Liver (tissue), 9 donors: Measurements from ENCODE around the gene LSM12. TPM values are rescaled to one million over a fixed set of nuclear protein-coding genes. Genes with fewer than 3 reads are reported as not detected.

Source experiments
- DNase-seq: peaks from one replicate; pipeline ENCODE4 v3.0.0-alpha.2; 2017; ENCODE audit warnings: low spot score
- H3K27ac ChIP-seq, 2 donors: one replicate each; pipeline ENCODE4 v1.7.0; 2013; ENCODE audit warnings: inconsistent platforms in 2 of 2, low read length in 2 of 2, control low read depth in 1 of 2, low read depth in 1 of 2, mild to moderate bottlenecking in 1 of 2
- H3K27me3 ChIP-seq, 4 donors: one replicate each; pipeline versions ENCODE4 v1.6.1 to v1.7.0; 2013; ENCODE audit warnings: low read length in 3 of 4, inconsistent platforms in 1 of 4, mild to moderate bottlenecking in 1 of 4, moderate library complexity in 1 of 4; ENCODE audit not compliant: control insufficient read depth in 4 of 4, insufficient read depth in 4 of 4
- H3K36me3 ChIP-seq, 4 donors: one replicate each; pipeline versions ENCODE4 v1.6.1 to v1.7.0; 2013; ENCODE audit warnings: low read length in 3 of 4, mild to moderate bottlenecking in 3 of 4, low read depth in 1 of 4, moderate library complexity in 1 of 4; ENCODE audit not compliant: control insufficient read depth in 4 of 4, insufficient read depth in 3 of 4
- H3K4me1 ChIP-seq, 4 donors: one replicate each; pipeline versions ENCODE4 v1.6.1 to v1.7.0; 2013; ENCODE audit warnings: low read length in 3 of 4, mild to moderate bottlenecking in 3 of 4, moderate library complexity in 1 of 4; ENCODE audit not compliant: control insufficient read depth in 4 of 4, insufficient read depth in 4 of 4
- H3K4me3 ChIP-seq, 3 donors: one replicate each; pipeline versions ENCODE4 v1.6.1 to v1.7.0; 2013; ENCODE audit warnings: low read length in 3 of 3, control low read depth in 1 of 3, low read depth in 1 of 3, mild to moderate bottlenecking in 1 of 3
- H3K9ac ChIP-seq, 2 donors: one replicate each; pipeline ENCODE4 v1.7.0; 2013; ENCODE audit warnings: low read length in 2 of 2, mild to moderate bottlenecking in 2 of 2, moderate library complexity in 2 of 2, control low read depth in 1 of 2, low read depth in 1 of 2
- H3K9me3 ChIP-seq, 4 donors: one replicate each; pipeline versions ENCODE4 v1.6.1 to v1.7.0; 2013; ENCODE audit warnings: low read length in 3 of 4; ENCODE audit not compliant: control insufficient read depth in 4 of 4
- EGR1 ChIP-seq, 2 donors: IDR thresholded peaks; 2 replicates each; pipeline ENCODE4 v1.6.1; 2016 to 2018; ENCODE audit warnings: antibody characterized with exemption in 2 of 2, low read depth in 2 of 2
- FOXA1 ChIP-seq: IDR thresholded peaks from 2 replicates; pipeline ENCODE4 v1.6.1; 2016; ENCODE audit warnings: antibody characterized with exemption
- FOXA2 ChIP-seq: IDR thresholded peaks from 2 replicates; pipeline ENCODE4 v1.6.1; 2016; ENCODE audit warnings: antibody characterized with exemption
- GABPA ChIP-seq, 2 donors: IDR thresholded peaks in 1 of 2; conservative IDR thresholded peaks in 1 of 2; 2 replicates each; pipeline ENCODE4 v1.6.1; 2016; ENCODE audit warnings: antibody characterized with exemption in 2 of 2, mild to moderate bottlenecking in 1 of 2, moderate library complexity in 1 of 2
- HNF4A ChIP-seq, 2 donors: conservative IDR thresholded peaks; 2 replicates each; pipeline ENCODE4 v1.6.1; 2016; ENCODE audit warnings: antibody characterized with exemption in 2 of 2, mild to moderate bottlenecking in 2 of 2
- HNF4G ChIP-seq: IDR thresholded peaks from 2 replicates; pipeline ENCODE4 v1.6.1; 2016; ENCODE audit warnings: antibody characterized with exemption
- NR2F2 ChIP-seq: IDR thresholded peaks from 2 replicates; pipeline ENCODE4 v1.6.1; 2016; ENCODE audit warnings: antibody characterized with exemption
- RAD21 ChIP-seq, 2 donors: IDR thresholded peaks; 2 replicates each; pipeline ENCODE4 v1.6.1; 2016; ENCODE audit warnings: antibody characterized with exemption in 2 of 2, mild to moderate bottlenecking in 2 of 2
- RXRA ChIP-seq, 2 donors: IDR thresholded peaks; 2 replicates each; pipeline ENCODE4 v1.6.1; 2017 to 2018; ENCODE audit warnings: antibody characterized with exemption in 2 of 2, mild to moderate bottlenecking in 1 of 2
- SP1 ChIP-seq: IDR thresholded peaks from 2 replicates; pipeline ENCODE4 v1.6.1; 2018; ENCODE audit warnings: antibody characterized with exemption, mild to moderate bottlenecking
- TAF1 ChIP-seq: conservative IDR thresholded peaks from 2 replicates; pipeline ENCODE4 v1.6.1; 2016; ENCODE audit warnings: antibody characterized with exemption, mild to moderate bottlenecking
- YY1 ChIP-seq: IDR thresholded peaks from 2 replicates; pipeline ENCODE4 v1.6.1; 2016; ENCODE audit warnings: antibody characterized with exemption, mild to moderate bottlenecking
- WGBS: extraction: QIAGEN DNeasy Blood & Tissue Kit; methylation state at CpG from one replicate; pipeline ENCODE4 v1.1.7; 2013; 5-methylcytosine and 5-hydroxymethylcytosine counted together
- polyA plus RNA-seq, 2 donors: library from polyadenylated mRNA; stranded (reverse) in 1 of 2; unstranded in 1 of 2; fragments of 200-250 nt in 1 of 2; fragments of >200 nt in 1 of 2; fragmentation: Nextera tagmentation in 1 of 2; extraction: Ambion mirVana in 1 of 2; gene quantifications; one replicate each; pipeline versions ENCODE4 v1.2.1 to v1.2.3, GENCODE V29; 2013 to 2015
- total RNA-seq, 2 donors: library from RNA; depleted of rRNA; stranded (reverse); fragments of >200 nt; gene quantifications; one replicate each; pipeline ENCODE4 v1.2.3, GENCODE V29; 2014
- TF ChIP-seq, protein P1 (sequence below): IDR thresholded peaks from 2 replicates; pipeline ENCODE4 v1.6.1; 2016; ENCODE audit warnings: antibody characterized with exemption
- TF ChIP-seq, protein P2 (sequence below): IDR thresholded peaks from 2 replicates; pipeline ENCODE4 v1.6.1; 2016; ENCODE audit warnings: antibody characterized with exemption
- TF ChIP-seq, protein P3 (sequence below): IDR thresholded peaks from 2 replicates; pipeline ENCODE4 v1.6.1; 2016; ENCODE audit warnings: antibody characterized with exemption, mild to moderate bottlenecking
- donor health status: healthy.
- donor health status: healthy.
- donor health status: healthy.
- donor health status: healthy.
- donor health status: healthy.

Gene LSM12
- total and polyA plus RNA-seq, 4 donors: 12.1 to 31.9 (median 15.1) TPM

DNA sequence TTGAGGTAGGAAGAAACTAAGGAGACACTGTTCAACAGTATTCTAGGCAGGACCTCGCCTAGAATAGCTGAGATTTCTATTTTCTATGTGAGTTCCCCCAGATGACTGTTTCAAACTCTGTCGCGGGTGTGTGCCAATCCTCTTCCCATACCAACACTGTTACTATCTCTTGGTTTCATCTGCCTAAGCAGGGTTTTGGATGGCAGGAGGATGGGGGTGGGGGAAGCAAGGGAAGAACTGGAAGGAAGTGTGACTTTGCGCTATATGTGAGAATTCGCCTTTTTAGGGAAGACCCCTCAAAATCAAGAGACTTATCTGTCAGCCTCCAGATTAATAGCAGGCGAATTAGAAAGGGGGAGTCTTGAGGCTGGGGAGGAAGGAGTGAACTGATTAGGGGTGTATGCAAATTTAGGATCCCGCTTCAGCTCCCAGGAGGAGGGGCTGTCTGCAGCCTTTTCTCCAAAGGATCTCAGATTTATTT lies 3.5 kb upstream of the LSM12 start:
- H3K36me3 ChIP-seq: peaks cover 0 to 8% (median 3%) of the 10 kb centered on the region in 4 donors
- peaks cover 5 to 38% (median 29%) of the 10 kb centered on the region in 4 donors for H3K4me1 ChIP-seq
- H3K4me3 ChIP-seq: peak overlapping the region; percentile 53 to 66 (median 56)
- H3K9ac ChIP-seq: peak overlapping the region; percentile 74 to 83
- WGBS: 48% methylated on average over 7 of the region's 7 CpGs
- H3K27me3 ChIP-seq: no peaks in the 10 kb centered on the region
- no peaks in the 10 kb centered on the region for H3K9me3 ChIP-seq
- H3K27ac ChIP-seq: peak overlapping the region; percentile 86 to 88
- TF ChIP-seq, protein P1, sequence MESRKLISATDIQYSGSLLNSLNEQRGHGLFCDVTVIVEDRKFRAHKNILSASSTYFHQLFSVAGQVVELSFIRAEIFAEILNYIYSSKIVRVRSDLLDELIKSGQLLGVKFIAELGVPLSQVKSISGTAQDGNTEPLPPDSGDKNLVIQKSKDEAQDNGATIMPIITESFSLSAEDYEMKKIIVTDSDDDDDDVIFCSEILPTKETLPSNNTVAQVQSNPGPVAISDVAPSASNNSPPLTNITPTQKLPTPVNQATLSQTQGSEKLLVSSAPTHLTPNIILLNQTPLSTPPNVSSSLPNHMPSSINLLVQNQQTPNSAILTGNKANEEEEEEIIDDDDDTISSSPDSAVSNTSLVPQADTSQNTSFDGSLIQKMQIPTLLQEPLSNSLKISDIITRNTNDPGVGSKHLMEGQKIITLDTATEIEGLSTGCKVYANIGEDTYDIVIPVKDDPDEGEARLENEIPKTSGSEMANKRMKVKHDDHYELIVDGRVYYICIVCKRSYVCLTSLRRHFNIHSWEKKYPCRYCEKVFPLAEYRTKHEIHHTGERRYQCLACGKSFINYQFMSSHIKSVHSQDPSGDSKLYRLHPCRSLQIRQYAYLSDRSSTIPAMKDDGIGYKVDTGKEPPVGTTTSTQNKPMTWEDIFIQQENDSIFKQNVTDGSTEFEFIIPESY: no peak
- no peak for TF ChIP-seq YY1
- TF ChIP-seq FOXA2: no peak
- TF ChIP-seq RAD21 (IDR thresholded peaks at IDR 0.05): no peak
- no peak for TF ChIP-seq HNF4A (conservative IDR thresholded peaks at IDR 0.05)
- no peak for TF ChIP-seq SP1
- TF ChIP-seq FOXA1: no peak
- DNase-seq: no peak

DNA sequence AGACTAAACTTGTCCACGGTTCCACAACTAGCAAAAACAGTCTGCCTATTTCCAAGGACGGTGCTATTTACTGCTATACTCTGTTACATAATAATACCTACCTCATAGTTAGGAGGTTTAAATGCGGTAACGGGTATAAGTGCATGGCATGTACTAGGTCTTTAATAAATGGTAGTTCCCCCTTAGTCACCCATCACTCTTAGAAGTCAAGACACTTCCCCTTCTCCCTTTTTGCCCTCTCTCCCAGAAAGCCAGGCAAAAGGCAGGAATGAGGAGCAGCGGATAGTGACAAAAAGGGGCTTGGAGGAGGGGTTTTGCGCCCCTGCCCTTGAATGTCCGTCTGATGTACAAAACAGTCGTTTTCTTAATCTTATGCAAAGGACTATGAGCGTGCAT lies 1.1 kb upstream of the LSM12 start:
- H3K4me3 ChIP-seq: no peak overlapping the region
- WGBS: 77% methylated on average over 9 of the region's 9 CpGs
- H3K27ac ChIP-seq: peak overlapping the region; percentile 89 to 90
- no peaks in the 10 kb centered on the region for H3K27me3 ChIP-seq
- no peak for DNase-seq
- peaks cover 5 to 38% (median 29%) of the 10 kb centered on the region in 4 donors for H3K4me1 ChIP-seq
- no peaks in the 10 kb centered on the region for H3K9me3 ChIP-seq
- no peak overlapping the region for H3K9ac ChIP-seq
- TF ChIP-seq EGR1 (IDR thresholded peaks at IDR 0.05; ENCODE audit: low read depth in 2 of 2) (no peak), FOXA1 (no peak), HNF4A (conservative IDR thresholded peaks at IDR 0.05) (no peak), RAD21 (IDR thresholded peaks at IDR 0.05) (no peak), GABPA (IDR thresholded peaks at IDR 0.05 in 1 of 2, conservative IDR thresholded peaks at IDR 0.05 in 1 of 2) (no peak), FOXA2 (no peak), TAF1 (no peak), RXRA (IDR thresholded peaks at IDR 0.05) (no peak), HNF4G (no peak), NR2F2 (no peak), YY1 (no peak)
- TF ChIP-seq, protein P2, sequence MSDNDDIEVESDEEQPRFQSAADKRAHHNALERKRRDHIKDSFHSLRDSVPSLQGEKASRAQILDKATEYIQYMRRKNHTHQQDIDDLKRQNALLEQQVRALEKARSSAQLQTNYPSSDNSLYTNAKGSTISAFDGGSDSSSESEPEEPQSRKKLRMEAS: no peak
- TF ChIP-seq, protein P1: no peak
- H3K36me3 ChIP-seq: peaks cover 0 to 8% (median 4%) of the 10 kb centered on the region in 4 donors

DNA sequence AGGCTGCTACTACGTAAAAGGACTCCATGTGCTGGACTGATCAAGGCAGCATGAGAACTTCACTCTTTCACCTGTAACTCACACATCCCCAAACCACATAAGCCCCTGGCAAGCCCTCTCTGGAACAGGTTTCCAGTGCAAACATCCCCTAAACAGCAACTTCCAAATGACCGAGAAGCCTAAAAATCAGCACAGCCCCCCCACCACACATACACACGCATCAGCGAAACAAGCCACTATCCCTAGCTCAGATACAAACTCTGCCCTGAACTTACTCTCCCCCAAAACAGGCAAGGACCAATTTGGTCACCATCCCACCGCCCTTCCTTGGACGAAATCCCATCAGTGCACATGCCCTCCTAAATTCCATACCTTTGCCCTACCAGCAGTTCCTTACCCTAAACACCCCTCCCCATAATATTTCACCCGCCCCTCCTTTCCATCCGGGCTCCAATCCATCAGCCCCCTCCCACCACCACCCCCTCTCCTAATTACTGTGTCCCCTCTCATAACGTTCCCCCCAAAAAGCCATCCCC lies 735 bp downstream of the LSM12 start:
- 3% methylated on average over 9 of the region's 9 CpGs for WGBS
- peaks cover 5 to 11% (median 6%) of the 10 kb centered on the region in 4 donors for H3K36me3 ChIP-seq
- DNase-seq: no peak
- TF ChIP-seq NR2F2 (no peak), TAF1 (no peak), RXRA (IDR thresholded peaks at IDR 0.05) (no peak), RAD21 (IDR thresholded peaks at IDR 0.05) (no peak), FOXA2 (no peak), SP1 (no peak), GABPA (IDR thresholded peaks at IDR 0.05 in 1 of 2, conservative IDR thresholded peaks at IDR 0.05 in 1 of 2) (no peak), EGR1 (IDR thresholded peaks at IDR 0.05; ENCODE audit: low read depth in 2 of 2) (no peak), HNF4A (conservative IDR thresholded peaks at IDR 0.05) (no peak)
- TF ChIP-seq, protein P3, sequence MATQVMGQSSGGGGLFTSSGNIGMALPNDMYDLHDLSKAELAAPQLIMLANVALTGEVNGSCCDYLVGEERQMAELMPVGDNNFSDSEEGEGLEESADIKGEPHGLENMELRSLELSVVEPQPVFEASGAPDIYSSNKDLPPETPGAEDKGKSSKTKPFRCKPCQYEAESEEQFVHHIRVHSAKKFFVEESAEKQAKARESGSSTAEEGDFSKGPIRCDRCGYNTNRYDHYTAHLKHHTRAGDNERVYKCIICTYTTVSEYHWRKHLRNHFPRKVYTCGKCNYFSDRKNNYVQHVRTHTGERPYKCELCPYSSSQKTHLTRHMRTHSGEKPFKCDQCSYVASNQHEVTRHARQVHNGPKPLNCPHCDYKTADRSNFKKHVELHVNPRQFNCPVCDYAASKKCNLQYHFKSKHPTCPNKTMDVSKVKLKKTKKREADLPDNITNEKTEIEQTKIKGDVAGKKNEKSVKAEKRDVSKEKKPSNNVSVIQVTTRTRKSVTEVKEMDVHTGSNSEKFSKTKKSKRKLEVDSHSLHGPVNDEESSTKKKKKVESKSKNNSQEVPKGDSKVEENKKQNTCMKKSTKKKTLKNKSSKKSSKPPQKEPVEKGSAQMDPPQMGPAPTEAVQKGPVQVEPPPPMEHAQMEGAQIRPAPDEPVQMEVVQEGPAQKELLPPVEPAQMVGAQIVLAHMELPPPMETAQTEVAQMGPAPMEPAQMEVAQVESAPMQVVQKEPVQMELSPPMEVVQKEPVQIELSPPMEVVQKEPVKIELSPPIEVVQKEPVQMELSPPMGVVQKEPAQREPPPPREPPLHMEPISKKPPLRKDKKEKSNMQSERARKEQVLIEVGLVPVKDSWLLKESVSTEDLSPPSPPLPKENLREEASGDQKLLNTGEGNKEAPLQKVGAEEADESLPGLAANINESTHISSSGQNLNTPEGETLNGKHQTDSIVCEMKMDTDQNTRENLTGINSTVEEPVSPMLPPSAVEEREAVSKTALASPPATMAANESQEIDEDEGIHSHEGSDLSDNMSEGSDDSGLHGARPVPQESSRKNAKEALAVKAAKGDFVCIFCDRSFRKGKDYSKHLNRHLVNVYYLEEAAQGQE: no peak
- TF ChIP-seq, protein P1: no peak
- TF ChIP-seq, protein P2: no peak
- peak overlapping the region; percentile 89 to 90 for H3K27ac ChIP-seq
- peak overlapping the region; percentile 59 to 85 (median 79) for H3K4me3 ChIP-seq
- no peaks in the 10 kb centered on the region for H3K9me3 ChIP-seq
- peaks cover 0 to 25% (median 18%) of the 10 kb centered on the region in 4 donors for H3K4me1 ChIP-seq
- no peaks in the 10 kb centered on the region for H3K27me3 ChIP-seq
- H3K9ac ChIP-seq: peak overlapping the region; percentile 3 to 73
